ENCODE results near the gene ARFGEF2. TPM values are rescaled to one million over a fixed set of nuclear protein-coding genes. Genes with fewer than 3 reads are reported as not detected.
A peak's percentile ranks its signal among the peaks of the same experiment; 100 is the strongest.

The ARFGEF2 gene
- total and polyA plus RNA-seq, 8 donors, result 22.1 to 34.5 (median 23.1) TPM

DNA sequence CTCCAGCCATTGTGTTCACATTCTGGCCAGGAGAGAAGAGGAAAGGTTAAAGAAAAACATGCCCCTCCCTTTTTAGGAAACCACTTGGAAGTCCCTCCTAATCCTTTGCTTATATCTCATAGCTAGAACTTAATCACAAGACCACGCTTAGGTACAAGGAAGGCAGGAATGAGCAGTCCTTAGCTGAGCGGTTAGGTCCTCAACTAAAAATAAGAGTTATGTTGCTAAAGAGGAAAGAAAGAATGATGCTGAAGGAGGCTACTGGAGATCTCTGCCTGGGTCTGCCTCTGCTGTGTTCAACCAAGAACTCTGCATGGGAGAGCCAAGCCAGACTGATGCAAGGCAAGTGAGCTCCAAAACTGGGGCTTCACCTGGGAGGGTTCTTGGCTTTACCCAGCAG lies 11.6 kb upstream of the ARFGEF2 start:
- no peak for TF ChIP-seq CTCF (IDR thresholded peaks at IDR 0.05)
- Histone ChIP-seq H3K4me3 (no peak overlapping the region), H3K9me3 (peaks cover 0 to 8% of the 10 kb centered on the region in 2 donors), H3K36me3 (no peaks in the 10 kb centered on the region), H3K27me3 (peaks cover 0 to 8% of the 10 kb centered on the region in 2 donors), H3K4me1 (peaks cover 0 to 19% of the 10 kb centered on the region in 2 donors), H3K27ac (no peak overlapping the region)
- intact Hi-C loops (cut with DNase I), result loop anchor here in 1 of 2 donors (5.0 kb wide), 1 partner anchor 253 kb away; no protein-coding TSS in a partner anchor
- ATAC-seq, result no peak
- DNase-seq, result no peak

- DNase-seq, result peak in 1 of 4 donors; percentile 34
- ATAC-seq, result peak; percentile 73
- TF ChIP-seq CTCF (IDR thresholded peaks at IDR 0.05), result no peak
- Histone ChIP-seq H3K27me3 (peaks cover 0 to 6% of the 10 kb centered on the region in 2 donors), H3K4me1 (peaks cover 0 to 15% of the 10 kb centered on the region in 2 donors), H3K9me3 (peaks cover 0 to 8% of the 10 kb centered on the region in 2 donors), H3K27ac (no peak overlapping the region), H3K36me3 (no peaks in the 10 kb centered on the region), H3K4me3 (no peak overlapping the region)
- intact Hi-C loops (cut with DNase I), result no loop called here
Measured at GRCh38 chr20:48910347-48910781, 11.1 kb upstream of the ARFGEF2 start.

- H3K36me3 ChIP-seq, result no peaks in the 10 kb centered on the region
Measured at GRCh38 chr20:48912065-48912464, 9.4 kb upstream of the ARFGEF2 start.

GRCh38 chr20:48916699-48917098 lies 4.8 kb upstream of the ARFGEF2 start:
- TF ChIP-seq CTCF (IDR thresholded peaks at IDR 0.05), result no peak
- no peaks in the 10 kb centered on the region for H3K9me3 ChIP-seq
- H3K27ac ChIP-seq, result no peak overlapping the region
- no peak overlapping the region for H3K4me3 ChIP-seq
- H3K36me3 ChIP-seq, result no peaks in the 10 kb centered on the region
- no peak for DNase-seq
- peaks cover 5 to 8% of the 10 kb centered on the region in 2 donors for H3K4me1 ChIP-seq
- ATAC-seq, result no peak
- no peaks in the 10 kb centered on the region for H3K27me3 ChIP-seq
- intact Hi-C loops (cut with DNase I), result no loop called here

More at GRCh38 chr20:48912065-48912464, 9.4 kb upstream of the ARFGEF2 start:
- ATAC-seq (no peak), DNase-seq (no peak)
- no peak overlapping the region for H3K4me3 ChIP-seq
- H3K27me3 ChIP-seq, result no peaks in the 10 kb centered on the region
- TF ChIP-seq CTCF (IDR thresholded peaks at IDR 0.05), result no peak
- no peak overlapping the region for H3K27ac ChIP-seq
- H3K4me1 ChIP-seq, result peaks cover 0 to 15% of the 10 kb centered on the region in 2 donors
- peaks cover 0 to 8% of the 10 kb centered on the region in 2 donors for H3K9me3 ChIP-seq
- intact Hi-C loops (cut with DNase I), result no loop called here

- intact Hi-C loops (cut with DNase I), result no loop called here
- no peaks in the 10 kb centered on the region for H3K27me3 ChIP-seq
- no peaks in the 10 kb centered on the region for H3K36me3 ChIP-seq
- no peaks in the 10 kb centered on the region for H3K9me3 ChIP-seq
- DNase-seq, result no peak
- H3K4me3 ChIP-seq, result no peak overlapping the region
- peaks cover 26 to 33% of the 10 kb centered on the region in 2 donors for H3K4me1 ChIP-seq
- ATAC-seq, result no peak
- no peak overlapping the region for H3K27ac ChIP-seq
- TF ChIP-seq CTCF (IDR thresholded peaks at IDR 0.05), result no peak
Measured at GRCh38 chr20:48919336-48919881, 2.1 kb upstream of the ARFGEF2 start.
